ENCODE measurements around the gene ALG13. TPM values are rescaled to one million over a fixed set of nuclear protein-coding genes. Genes with fewer than 3 reads are reported as not detected.
"Not testable (repeated sequence)": the region's sequence is repeated elsewhere in the genome, so short reads cannot be mapped to it uniquely, and the experiment has no call there.

Gene ALG13
- polyA plus RNA-seq, 3 donors, result 43.2 to 71.8 (median 47.6) TPM

GRCh38 chrX:111719426-111720210 is 38.6 kb downstream of the ALG13 start:
- DNase-seq (ENCODE audit: extremely low read depth in 1 of 11, low read depth in 9 of 11, low spot score in 4 of 11), result no peak

- DNase-seq (ENCODE audit: extremely low read depth in 1 of 11, low read depth in 9 of 11, low spot score in 4 of 11), result no peak
Measured at GRCh38 chrX:111728096-111728495, 47.1 kb downstream of the ALG13 start.

DNA sequence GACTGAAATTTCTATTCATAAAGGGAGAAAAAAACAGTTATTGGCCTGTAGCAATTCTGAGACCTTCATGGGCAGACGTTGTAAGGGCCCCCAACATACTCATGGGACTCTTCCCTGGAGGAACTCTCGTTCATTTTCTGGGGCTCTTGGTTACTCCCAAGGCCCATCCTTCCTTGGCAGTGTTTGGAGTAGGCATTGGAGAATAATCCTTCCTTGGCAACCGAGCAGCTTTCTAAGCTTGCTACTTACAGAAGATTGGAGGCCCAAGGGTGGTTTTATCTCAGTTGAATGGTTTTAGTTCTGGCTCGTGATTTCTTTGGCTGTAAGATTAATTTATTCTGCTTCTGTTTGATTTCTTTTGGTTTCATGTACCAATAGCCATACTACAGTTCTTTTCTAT is 50.4 kb downstream of the ALG13 start:
- DNase-seq (ENCODE audit: extremely low read depth in 1 of 11, low read depth in 9 of 11, low spot score in 4 of 11), result no peak

GRCh38 chrX:111736571-111736970 is 55.6 kb downstream of the ALG13 start:
- no peak for DNase-seq (ENCODE audit: extremely low read depth in 1 of 11, low read depth in 9 of 11, low spot score in 4 of 11)

DNA sequence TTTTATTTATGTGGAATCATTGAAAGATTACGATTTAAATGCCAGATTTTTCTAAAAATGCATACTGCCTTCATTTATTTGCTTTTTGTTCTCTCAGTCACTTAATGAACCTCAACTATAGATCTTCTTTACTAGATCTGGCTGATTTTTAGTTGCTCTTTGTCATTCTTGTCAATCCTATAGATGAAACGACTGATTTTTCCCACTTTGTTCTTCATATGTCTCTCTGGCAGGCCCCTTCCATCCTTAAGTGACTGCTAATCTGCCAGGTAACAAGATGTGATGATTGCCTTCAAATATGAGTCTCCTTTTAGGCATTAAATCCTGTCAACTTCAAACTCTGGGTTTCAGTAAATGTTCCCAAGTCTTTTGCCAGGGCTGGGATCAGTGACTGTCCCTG is 61.0 kb downstream of the ALG13 start:
- no peak for DNase-seq (ENCODE audit: extremely low read depth in 1 of 11, low read depth in 9 of 11, low spot score in 4 of 11)

- no peak for DNase-seq (ENCODE audit: extremely low read depth in 1 of 11, low read depth in 9 of 11, low spot score in 4 of 11)
Measured at GRCh38 chrX:111743316-111743715, 62.3 kb downstream of the ALG13 start.

DNA sequence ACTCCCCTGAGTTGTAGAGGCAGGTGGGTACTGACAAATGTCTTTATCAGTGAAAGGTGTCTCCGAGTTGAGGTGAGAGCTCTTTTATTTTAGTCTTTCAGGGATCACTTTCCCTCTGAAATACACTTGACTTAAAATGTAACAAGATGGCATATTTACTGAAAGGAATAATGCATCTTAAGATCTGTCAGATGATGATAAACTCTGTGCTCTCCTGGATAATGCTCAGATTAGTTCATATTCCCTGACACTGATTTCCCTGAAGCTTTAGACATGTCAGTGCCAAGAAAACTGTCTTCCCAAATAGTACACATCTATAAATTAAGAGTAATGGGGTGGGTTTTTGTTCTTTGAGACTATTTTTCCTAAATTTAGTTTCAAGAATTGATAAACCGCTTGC is 75.5 kb downstream of the ALG13 start:
- no peak for DNase-seq (ENCODE audit: extremely low read depth in 1 of 11, low read depth in 9 of 11, low spot score in 4 of 11)

DNA sequence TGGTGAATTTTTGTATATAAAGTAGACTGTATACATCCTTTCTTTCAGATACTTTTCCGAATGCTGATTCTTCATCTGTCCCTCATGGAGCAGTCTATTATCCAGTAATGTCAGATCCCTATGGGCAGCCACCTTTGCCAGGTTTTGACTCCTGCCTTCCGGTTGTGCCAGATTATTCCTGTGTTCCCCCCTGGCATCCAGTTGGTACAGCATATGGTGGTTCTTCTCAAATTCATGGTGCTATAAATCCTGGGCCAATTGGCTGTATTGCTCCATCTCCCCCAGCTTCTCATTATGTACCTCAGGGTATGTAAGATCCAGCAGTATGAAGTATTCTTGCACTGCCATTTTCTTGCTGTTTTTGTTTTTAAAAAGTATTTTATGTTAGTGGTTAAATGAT is 78.7 kb downstream of the ALG13 start:
- DNase-seq (ENCODE audit: extremely low read depth in 1 of 11, low read depth in 9 of 11, low spot score in 4 of 11), result no peak

- no peak for DNase-seq (ENCODE audit: extremely low read depth in 1 of 11, low read depth in 9 of 11, low spot score in 4 of 11)
Measured at GRCh38 chrX:111761578-111762135, 80.7 kb downstream of the ALG13 start.

GRCh38 chrX:111778591-111778990 is 97.6 kb downstream of the ALG13 start:
- DNase-seq (ENCODE audit: extremely low read depth in 1 of 11, low read depth in 9 of 11, low spot score in 4 of 11), result no peak

GRCh38 chrX:111779582-111779981 is 98.6 kb downstream of the ALG13 start:
- no peak for DNase-seq (ENCODE audit: extremely low read depth in 1 of 11, low read depth in 9 of 11, low spot score in 4 of 11)

DNA sequence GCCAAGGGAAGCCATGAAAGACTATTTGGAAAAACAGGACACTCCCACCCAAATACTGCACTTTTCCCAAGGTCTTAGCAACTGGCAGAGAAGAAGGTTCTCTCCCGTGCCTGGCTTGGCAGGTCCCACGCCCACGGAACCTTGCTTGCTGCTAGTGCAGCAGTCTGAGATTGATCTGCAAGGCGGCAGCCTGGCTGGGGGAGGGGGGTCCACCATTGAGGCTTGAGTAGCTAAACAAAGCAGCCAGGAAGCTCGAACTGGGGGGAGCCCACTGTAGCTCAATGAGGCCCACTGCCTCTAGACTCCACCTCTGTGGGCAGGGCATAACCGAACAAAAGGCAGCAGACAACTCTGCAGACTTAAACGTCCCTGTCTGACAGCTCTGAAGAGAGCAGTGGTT is 103.7 kb downstream of the ALG13 start:
- DNase-seq (ENCODE audit: extremely low read depth in 1 of 11, low read depth in 9 of 11, low spot score in 4 of 11), result no peak

DNA sequence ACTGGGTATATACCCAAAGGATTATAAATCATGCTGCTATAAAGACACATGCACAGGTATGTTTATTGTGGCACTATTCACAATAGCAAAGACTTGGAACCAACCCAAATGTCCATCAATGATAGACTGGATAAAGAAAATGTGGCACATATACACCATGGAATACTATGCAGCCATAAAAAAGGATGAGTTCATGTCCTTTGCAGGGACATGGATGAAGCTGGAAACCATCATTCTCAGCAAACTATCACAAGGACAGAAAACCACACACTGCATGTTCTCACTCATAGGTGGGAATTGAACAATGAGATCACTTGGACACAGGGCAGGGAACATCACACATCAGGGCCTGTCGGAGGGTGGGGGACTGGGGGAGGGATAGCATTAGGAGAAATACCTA is 109.1 kb downstream of the ALG13 start:
- not testable (repeated sequence) for DNase-seq (ENCODE audit: extremely low read depth in 1 of 11, low read depth in 9 of 11, low spot score in 4 of 11)

Other genes starting within 250 kb of the ALG13 start
- gene SERTM2, start 169.5 kb upstream of the ALG13 start, polyA plus RNA-seq (ENCODE audit: insufficient read length in 3 of 3), result not detected
- gene TRPC5OS, start 195.0 kb downstream of the ALG13 start, polyA plus RNA-seq (ENCODE audit: insufficient read length in 3 of 3), result under 1 TPM; 0.06 to 0.17 (median 0.14) TPM